LoVo (cell line): ENCODE results near the gene FAAH.
"Not testable (repeated sequence)": the region's sequence is repeated elsewhere in the genome, so short reads cannot be mapped to it uniquely, and the experiment has no call there.

ENCODE experiments used
- DNase-seq: peaks from one replicate; pipeline ENCODE4 v3.0.0-alpha.2; 2016; ENCODE audit warnings: low spot score

The FAAH gene

GRCh38 chr1:46394108-46394871 lies at the start of gene FAAH:
Gene FAAH, plus strand, starts transcription at chr1:46394317. Its CDS starts 32 bp downstream, at chr1:46394349.
- DNase-seq = peak; percentile 81

DNA sequence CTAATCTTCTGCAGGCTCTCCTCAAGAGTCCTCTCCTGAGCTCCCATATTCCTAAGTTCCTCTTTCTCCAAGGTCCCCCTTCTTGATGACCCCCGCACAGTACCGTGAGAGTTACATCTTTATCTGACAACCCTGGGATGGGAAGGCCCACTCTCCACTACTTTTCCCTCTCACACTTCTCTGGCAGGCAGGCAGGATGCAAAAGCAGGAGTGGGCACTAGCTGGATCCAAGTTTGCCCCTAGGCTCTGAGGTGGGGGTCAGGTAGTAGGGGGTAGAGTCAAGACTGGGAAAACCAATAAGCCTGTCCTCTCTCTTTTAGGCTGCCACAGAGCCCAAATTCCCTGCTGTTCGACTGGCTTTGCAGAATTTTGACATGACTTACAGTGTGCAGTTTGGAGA lies 49.6 kb upstream of the FAAH start:
- DNase-seq = no peak

DNA sequence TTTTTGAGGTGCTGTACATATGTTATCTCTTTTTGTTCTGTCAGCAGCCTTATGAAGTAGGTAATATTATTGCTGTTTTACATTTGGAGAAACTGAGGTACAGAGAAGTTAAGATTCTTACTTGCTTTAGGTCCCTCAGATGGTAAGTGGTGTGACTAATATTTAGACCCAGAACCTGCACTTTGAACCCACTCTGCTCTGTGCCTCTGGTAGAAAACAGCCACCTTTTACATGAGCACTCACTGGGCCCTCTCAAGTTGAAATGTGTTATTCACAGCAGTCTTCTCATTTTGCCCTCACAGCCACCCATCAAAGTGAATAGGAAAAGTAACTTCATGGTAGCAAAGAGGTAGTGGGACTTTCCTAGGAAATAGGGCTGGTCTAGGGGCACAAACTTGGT lies 48.8 kb upstream of the FAAH start:
- no peak for DNase-seq

DNA sequence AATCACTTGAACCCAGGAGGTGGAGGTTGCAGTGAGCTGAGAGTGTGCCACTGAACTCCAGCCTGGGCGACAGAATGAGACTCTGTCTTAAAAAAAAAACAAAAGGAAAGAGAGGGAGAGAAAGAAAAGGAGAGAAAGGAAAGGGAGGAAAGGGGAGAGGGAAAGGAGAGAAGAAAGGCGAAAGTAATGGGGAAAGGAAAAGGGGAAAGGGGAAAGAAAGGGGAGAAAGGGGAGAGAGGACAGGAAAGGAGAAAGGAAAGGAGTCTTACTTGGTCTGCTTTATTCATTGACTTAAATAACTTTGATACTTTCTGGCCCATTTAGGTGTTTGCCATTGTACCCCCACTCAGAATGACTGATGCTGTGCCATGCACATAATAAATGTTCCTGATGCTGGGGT lies 41.8 kb upstream of the FAAH start:
- no peak for DNase-seq

- DNase-seq = not testable (repeated sequence)
These were observed 38.2 kb upstream of the FAAH start for GRCh38 chr1:46355920-46356319.

DNA sequence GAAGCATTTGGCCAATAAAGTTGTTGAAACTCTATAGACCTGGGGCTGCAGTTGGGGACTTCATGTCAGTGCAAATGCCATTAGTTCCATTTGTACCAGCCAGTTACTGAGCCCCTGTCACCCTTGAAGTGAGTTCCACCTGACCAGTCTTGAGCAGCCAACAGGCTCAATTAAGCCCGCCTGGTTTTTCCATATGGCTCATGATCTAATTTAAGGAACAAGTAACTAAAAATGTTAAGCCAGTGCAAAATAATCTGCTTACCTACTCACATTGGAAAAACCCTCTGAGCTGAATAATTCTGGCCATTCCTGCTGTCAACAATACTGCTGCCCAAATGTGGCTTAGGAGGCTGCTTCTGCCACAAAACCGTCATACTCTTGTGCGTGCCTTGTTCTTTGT lies 32.0 kb upstream of the FAAH start:
- DNase-seq = no peak

DNA sequence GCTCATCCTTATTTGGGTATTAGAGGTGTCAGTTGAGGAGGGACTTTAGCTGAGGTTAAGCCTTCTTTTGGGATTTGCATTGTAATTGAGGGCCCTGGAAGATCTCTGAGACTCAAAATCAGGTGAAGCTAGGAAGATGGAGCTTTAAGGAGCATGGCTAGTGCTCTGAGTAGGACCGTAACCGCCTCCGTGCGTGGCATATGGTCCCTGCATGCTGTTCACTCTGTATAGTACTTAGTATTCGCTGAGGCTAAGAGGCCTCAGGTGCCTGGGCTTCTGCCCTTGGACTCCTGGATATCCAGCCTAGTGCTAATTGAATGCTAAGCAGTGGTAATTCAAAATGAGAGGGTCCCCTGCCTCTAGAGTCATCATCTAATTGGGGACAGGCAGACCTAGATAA lies 31.0 kb upstream of the FAAH start:
- no peak for DNase-seq

DNA sequence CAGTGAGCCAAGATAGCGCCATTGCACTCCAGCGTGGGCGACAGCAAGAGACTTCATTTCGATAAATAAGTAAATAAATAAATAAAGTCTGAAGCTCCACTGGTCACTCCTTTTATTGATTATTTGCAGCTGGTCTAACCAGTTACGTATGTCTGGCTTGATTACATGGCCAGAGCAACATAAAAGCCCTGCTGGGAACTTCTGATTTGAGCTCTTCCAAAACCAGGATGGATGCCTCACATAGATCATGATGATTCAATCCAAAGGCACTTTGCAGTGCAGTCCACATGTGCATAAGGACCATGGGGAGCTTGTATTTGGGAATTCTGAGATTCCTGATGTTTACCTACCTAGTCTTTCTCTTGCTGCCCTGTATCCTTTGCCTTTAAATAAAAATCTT lies 29.5 kb upstream of the FAAH start:
- DNase-seq = no peak

DNA sequence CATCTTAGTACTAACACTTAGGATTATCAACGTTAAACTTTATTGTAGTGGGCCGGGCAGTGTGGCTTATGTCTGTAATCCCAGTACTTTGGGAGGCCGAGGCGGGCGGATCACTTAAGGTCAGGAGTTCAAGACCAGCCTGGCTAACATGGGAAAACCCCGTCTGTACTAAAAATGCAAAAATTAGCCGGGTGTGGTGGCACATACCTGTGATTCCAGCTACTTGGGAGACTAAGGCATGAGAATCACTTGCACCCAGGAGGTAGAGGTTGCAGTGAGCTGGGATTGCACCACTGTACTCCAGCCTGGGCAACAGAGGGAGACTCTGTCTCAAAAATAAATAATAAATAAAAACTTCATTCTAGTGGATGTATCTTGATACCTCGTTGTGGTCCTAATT lies 28.3 kb upstream of the FAAH start:
- DNase-seq = not testable (repeated sequence)

- no peak for DNase-seq
These were observed 27.0 kb upstream of the FAAH start for GRCh38 chr1:46367072-46367471.

GRCh38 chr1:46367701-46368100 lies 26.4 kb upstream of the FAAH start:
- not testable (repeated sequence) for DNase-seq

- DNase-seq = no peak
These were observed 25.3 kb upstream of the FAAH start for GRCh38 chr1:46368791-46369190.

DNA sequence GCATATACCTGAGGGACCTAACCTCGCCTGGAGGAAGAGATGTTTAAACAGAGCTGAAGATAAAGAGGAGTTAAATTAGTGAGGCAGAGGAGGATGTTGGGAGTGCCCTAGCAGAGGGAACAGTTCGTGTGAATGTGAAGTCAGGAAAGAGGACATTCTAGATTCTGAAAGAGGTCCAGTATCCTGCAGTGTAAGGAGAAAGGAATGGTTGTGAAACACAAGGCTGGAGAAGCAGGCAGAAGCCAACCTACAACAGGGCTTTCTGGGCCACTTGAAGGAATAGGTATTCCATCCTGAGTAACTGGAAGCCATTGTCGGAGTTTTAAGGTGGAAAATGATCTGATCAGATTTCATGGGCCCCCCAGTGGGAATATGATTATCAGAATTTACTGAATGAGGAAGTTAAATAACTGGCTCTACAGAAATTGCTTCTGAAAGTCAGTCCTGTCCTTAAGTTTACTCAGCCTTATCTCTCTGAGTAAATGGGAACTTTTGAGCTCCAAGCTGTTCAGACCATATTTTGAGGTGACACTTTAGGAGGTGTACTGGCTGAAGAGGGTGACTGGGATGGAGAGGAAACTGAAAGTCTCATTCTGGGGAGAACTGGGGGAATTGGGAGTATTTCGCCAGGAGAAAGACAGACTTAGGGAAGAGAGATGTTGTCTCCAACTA lies 24.4 kb upstream of the FAAH start:
- DNase-seq = no peak

DNA sequence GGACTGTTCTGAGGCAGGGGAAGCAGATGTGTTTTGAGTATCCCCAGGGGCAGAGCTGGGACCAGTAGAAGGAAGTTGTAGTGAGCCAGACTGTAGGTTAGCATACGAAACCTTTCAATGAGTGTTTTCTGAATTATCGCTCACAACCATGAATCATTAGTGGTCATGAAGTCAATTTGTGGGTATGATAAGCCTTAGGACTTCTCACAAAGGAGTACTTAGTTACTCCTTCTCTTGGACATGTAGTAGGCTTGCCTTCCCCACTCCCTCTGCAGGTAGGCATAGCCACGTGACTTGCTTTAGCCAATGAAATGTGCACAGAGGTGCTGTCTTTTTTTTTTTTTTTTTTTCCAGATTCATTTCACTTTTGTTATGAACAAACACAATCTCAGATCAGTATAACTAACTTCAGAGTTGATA lies 23.9 kb upstream of the FAAH start:
- peak; percentile 6 for DNase-seq

- no peak for DNase-seq
These were observed 21.7 kb upstream of the FAAH start for GRCh38 chr1:46372431-46372830.

- no peak for DNase-seq
These were observed 14.1 kb upstream of the FAAH start for GRCh38 chr1:46379996-46380395.

GRCh38 chr1:46380508-46380907 lies 13.6 kb upstream of the FAAH start:
- no peak for DNase-seq

DNA sequence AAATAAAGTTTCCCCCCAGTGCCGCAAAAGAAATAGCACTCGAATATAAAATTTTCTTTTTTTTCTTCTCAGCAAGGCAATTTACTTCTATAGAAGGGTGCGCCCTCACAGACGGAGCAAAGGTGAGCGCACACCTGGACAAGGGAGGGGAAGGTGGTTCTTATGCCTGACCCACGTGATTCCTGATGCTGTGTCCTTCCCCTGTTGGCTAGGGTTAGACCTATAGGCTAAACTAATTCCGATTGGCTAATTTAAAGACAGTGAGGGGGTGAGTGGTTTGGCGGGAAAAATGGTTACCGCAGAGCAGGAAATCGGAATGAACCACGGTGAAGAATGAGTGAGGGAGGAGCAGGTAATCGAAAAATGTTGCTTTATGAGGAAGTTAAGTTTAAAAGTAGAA lies 607 bp upstream of the FAAH start:
- no peak for DNase-seq

GRCh38 chr1:46394872-46395465 lies 852 bp downstream of the FAAH start:
- DNase-seq = no peak

DNA sequence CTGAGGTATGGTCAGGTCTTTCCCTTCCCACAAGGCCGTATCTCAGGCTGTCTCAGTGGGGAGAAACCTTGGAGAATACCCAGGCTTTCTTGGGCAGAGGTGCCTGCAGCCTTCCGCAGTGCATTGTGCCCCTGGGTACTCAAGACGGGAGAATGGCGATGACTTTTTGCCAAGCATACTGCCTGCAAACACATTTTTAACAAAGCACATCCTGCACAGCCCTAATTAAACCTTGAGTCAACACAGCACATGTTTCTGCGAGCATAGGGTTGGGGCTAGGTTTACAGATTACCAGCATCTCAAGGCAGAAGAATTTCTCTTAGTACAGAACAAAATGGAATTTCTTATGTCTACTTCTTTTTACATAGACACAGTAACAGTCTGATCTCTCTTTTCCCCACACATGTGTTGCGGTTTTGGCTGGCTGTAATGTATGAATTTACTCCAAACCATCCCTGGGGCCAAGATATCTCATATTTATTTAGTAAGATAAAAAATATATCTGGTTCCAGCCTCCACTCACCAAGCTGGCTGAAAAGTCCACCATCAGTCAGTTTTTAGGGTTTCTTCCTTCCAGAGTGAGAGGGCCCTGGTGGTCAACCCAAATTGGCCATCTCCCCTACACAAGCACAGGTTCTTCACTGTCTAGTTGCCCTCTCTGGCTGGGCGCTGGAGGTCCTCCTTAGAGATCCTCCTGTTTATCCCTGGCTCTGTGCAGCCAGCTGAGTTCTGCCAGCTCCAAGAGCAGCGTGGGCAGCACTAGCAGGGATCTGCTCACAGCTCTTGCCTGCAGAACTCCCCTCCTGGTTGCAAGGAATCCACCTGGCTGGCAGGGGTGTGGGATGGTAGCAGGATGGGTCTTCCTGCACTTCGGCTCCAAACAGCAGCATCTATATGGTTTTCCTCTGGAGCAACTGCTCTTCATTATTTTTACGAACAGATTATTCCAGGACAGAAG lies 2.6 kb downstream of the FAAH start:
- DNase-seq = no peak

DNA sequence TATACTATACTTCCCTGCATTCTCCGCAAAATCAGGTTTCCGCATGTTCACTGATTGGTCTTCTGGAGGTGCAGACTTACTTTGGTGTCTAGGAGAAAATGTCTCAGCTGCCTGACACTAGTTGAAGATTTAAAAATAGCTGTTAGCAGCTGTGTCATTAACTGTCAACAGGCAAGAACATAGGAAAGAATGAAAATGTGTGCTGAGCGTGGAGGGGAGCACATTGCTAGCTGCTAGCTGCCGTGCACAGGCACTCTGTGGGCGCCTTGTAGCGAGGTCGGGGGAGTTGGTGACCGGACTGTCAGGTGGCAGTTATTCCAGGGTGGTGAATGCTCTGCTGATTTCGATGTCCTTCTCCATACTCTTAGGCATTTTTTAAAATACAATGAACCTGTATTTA lies 5.2 kb downstream of the FAAH start:
- DNase-seq = no peak

- no peak for DNase-seq
These were observed 6.3 kb downstream of the FAAH start for GRCh38 chr1:46400421-46400820.
